IgD-negative memory B cell (primary cell): ENCODE data around the gene CBLN1. TPM values are rescaled to one million over a fixed set of nuclear protein-coding genes. Genes with fewer than 3 reads are reported as not detected.
A peak's percentile ranks its signal among the peaks of the same experiment; 100 is the strongest.
"Not testable (repeated sequence)": the region's sequence is repeated elsewhere in the genome, so short reads cannot be mapped to it uniquely, and the experiment has no call there.

ENCODE experiments used
- H3K27ac Mint-ChIP-seq, 3 donors: one replicate each; pipeline ENCODE4 v1.8.0; 2020 to 2022; ENCODE audit warnings: mild to moderate bottlenecking in 3 of 3, mixed read lengths in 3 of 3, moderate library complexity in 1 of 3
- H3K27me3 Mint-ChIP-seq: one replicate; pipeline ENCODE4 v1.8.0; 2021; ENCODE audit warnings: mixed read lengths
- H3K36me3 Mint-ChIP-seq: one replicate; pipeline ENCODE4 v1.8.0; 2020; ENCODE audit warnings: mild to moderate bottlenecking, mixed read lengths
- H3K4me1 Mint-ChIP-seq, 3 donors: one replicate each; pipeline ENCODE4 v1.8.0; 2020 to 2022; ENCODE audit warnings: mixed read lengths in 3 of 3, mild to moderate bottlenecking in 1 of 3
- H3K4me3 Mint-ChIP-seq, 4 donors: one replicate each; pipeline ENCODE4 v1.8.0; 2020 to 2022; ENCODE audit warnings: mild to moderate bottlenecking in 4 of 4, mixed read lengths in 4 of 4, moderate library complexity in 3 of 4
- H3K9me3 Mint-ChIP-seq, 3 donors: one replicate each; pipeline ENCODE4 v1.8.0; 2020 to 2021; ENCODE audit warnings: mixed read lengths in 3 of 3, mild to moderate bottlenecking in 1 of 3
- polyA plus RNA-seq: library from polyadenylated mRNA; unstranded; fragments of 300-500 nt; fragmentation: Illumina TruSeq; gene quantifications from one replicate; pipeline ENCODE4 v1.2.3, GENCODE V29; 2021

The CBLN1 gene
- polyA plus RNA-seq, 1 donor from 2014 or later: not detected

GRCh38 chr16:49269201-49269600 lies 12.4 kb downstream of the CBLN1 start:
- Mint-ChIP-seq H3K27me3 (peaks cover 12% of the 10 kb centered on the region), H3K27ac (no peak overlapping the region), H3K4me1 (no peaks in the 10 kb centered on the region), H3K9me3 (peaks cover 0 to 13% (median 4%) of the 10 kb centered on the region in 3 donors), H3K36me3 (no peaks in the 10 kb centered on the region), H3K4me3 (no peak overlapping the region)

GRCh38 chr16:49268667-49269066 lies 13.0 kb downstream of the CBLN1 start:
- H3K27ac Mint-ChIP-seq: no peak overlapping the region
- peaks cover 9% of the 10 kb centered on the region for H3K27me3 Mint-ChIP-seq
- H3K4me1 Mint-ChIP-seq: no peaks in the 10 kb centered on the region
- no peaks in the 10 kb centered on the region for H3K36me3 Mint-ChIP-seq
- H3K4me3 Mint-ChIP-seq: no peak overlapping the region
- H3K9me3 Mint-ChIP-seq: peaks cover 0 to 18% (median 0%) of the 10 kb centered on the region in 3 donors

DNA sequence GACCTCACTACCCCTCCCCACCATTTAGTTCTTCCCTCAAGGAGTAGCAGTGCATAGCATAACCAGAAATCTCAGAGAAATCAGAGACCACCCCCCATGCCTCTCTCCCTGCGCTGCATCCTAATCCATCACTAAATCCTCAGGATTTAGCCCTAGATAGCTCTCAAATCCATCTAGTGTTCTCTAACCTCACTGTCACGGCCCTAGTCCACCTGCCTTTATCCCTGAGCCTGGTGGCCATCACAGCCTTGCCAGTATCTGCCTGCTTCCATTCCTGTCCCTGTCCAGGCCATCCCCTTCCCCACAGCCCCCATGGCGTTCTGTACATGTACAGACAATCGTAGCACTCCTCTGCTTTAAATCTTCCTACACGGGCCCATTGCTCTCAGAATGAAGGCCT lies 19.1 kb downstream of the CBLN1 start:
- H3K27me3 Mint-ChIP-seq: no peaks in the 10 kb centered on the region
- no peaks in the 10 kb centered on the region for H3K4me1 Mint-ChIP-seq
- H3K9me3 Mint-ChIP-seq: peaks cover 0 to 20% (median 1%) of the 10 kb centered on the region in 3 donors
- no peak overlapping the region for H3K27ac Mint-ChIP-seq
- no peak overlapping the region for H3K4me3 Mint-ChIP-seq
- no peaks in the 10 kb centered on the region for H3K36me3 Mint-ChIP-seq

GRCh38 chr16:49261930-49262329 lies 19.7 kb downstream of the CBLN1 start:
- H3K4me1 Mint-ChIP-seq: no peaks in the 10 kb centered on the region
- H3K27ac Mint-ChIP-seq: no peak overlapping the region
- H3K36me3 Mint-ChIP-seq: no peaks in the 10 kb centered on the region
- peaks cover 0 to 17% (median 1%) of the 10 kb centered on the region in 3 donors for H3K9me3 Mint-ChIP-seq
- H3K27me3 Mint-ChIP-seq: no peaks in the 10 kb centered on the region
- no peak overlapping the region for H3K4me3 Mint-ChIP-seq

- Mint-ChIP-seq H3K36me3 (no peaks in the 10 kb centered on the region), H3K4me1 (no peaks in the 10 kb centered on the region), H3K9me3 (peaks cover 0 to 19% (median 3%) of the 10 kb centered on the region in 3 donors), H3K4me3 (peak overlapping the region in 1 of 4 donors; percentile 43), H3K27ac (no peak overlapping the region), H3K27me3 (no peaks in the 10 kb centered on the region)
Observed at GRCh38 chr16:49260956-49261530, 20.6 kb downstream of the CBLN1 start.

DNA sequence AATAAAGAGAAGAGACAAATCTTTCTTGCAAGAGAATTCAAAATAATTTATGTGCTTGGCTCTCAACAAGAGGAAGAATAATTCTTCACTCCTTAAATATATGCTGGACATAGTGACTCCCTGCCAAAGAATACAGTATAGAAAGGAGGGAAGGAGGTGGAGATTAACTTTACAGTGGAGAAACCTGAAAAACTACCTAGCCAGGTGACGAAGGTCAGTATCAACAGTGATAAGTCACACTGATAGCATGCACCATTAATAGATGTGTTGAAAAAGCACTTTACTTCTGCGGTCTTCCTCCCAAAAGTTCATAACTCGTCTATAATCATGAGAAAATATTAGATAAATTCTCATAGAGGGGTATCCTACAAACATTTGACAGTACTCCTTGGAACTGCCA lies 21.4 kb downstream of the CBLN1 start:
- H3K27me3 Mint-ChIP-seq: no peaks in the 10 kb centered on the region
- peaks cover 0 to 22% (median 3%) of the 10 kb centered on the region in 3 donors for H3K9me3 Mint-ChIP-seq
- H3K4me3 Mint-ChIP-seq: no peak overlapping the region
- no peaks in the 10 kb centered on the region for H3K4me1 Mint-ChIP-seq
- no peaks in the 10 kb centered on the region for H3K36me3 Mint-ChIP-seq
- H3K27ac Mint-ChIP-seq: no peak overlapping the region

DNA sequence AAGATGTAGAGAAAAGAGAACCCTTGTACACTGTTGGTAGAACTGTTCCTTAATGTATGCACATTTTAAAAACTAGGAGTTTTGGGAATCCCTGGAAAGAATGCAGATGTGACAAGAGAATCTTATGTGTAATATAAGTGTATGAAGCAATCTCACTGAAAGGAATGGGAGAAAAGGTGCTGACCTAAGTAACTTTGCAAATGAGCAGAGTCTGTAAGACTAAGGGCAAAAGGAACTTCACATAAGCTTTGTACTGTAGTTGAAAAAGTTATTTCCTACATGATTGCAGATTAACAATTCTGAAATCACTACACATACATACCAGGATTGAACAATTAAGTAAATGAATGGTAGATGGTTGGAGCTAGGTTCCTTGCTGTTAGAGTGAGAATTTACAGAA lies 22.3 kb downstream of the CBLN1 start:
- Mint-ChIP-seq H3K36me3 (no peaks in the 10 kb centered on the region), H3K27ac (no peak overlapping the region), H3K4me1 (no peaks in the 10 kb centered on the region), H3K4me3 (no peak overlapping the region), H3K9me3 (peaks cover 0 to 21% (median 3%) of the 10 kb centered on the region in 3 donors), H3K27me3 (no peaks in the 10 kb centered on the region)

DNA sequence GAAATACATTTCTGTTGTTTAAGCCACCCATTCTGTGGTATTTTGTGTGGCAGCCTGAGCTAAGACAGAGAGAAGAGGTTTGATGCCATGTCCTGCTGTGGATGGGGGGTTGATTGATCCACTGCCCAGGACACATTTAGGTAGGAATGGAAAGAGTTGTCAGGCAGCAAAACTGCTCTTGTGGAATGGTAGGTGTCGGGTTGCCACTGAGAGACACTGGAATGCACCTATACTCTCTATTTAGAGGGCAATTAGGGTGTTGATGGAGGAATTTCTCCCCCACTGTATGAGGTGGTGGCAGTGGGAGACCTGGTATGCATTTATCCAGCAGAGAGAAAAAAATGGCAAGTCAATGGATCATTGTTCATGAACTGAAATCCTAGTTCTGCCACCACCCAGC lies 30.9 kb downstream of the CBLN1 start:
- H3K9me3 Mint-ChIP-seq: peaks cover 0 to 4% (median 3%) of the 10 kb centered on the region in 3 donors
- peaks cover 3% of the 10 kb centered on the region for H3K36me3 Mint-ChIP-seq
- H3K27me3 Mint-ChIP-seq: no peaks in the 10 kb centered on the region
- no peak overlapping the region for H3K27ac Mint-ChIP-seq
- H3K4me3 Mint-ChIP-seq: no peak overlapping the region
- peaks cover 0 to 1% (median 0%) of the 10 kb centered on the region in 3 donors for H3K4me1 Mint-ChIP-seq

- H3K27me3 Mint-ChIP-seq: no peaks in the 10 kb centered on the region
- H3K27ac Mint-ChIP-seq: no peak overlapping the region
- peaks cover 1% of the 10 kb centered on the region for H3K36me3 Mint-ChIP-seq
- peaks cover 0 to 8% (median 0%) of the 10 kb centered on the region in 3 donors for H3K9me3 Mint-ChIP-seq
- H3K4me3 Mint-ChIP-seq: no peak overlapping the region
- peaks cover 0 to 1% (median 0%) of the 10 kb centered on the region in 3 donors for H3K4me1 Mint-ChIP-seq
Observed at GRCh38 chr16:49248227-49248626, 33.4 kb downstream of the CBLN1 start.

- Mint-ChIP-seq H3K27ac (no peak overlapping the region), H3K27me3 (no peaks in the 10 kb centered on the region), H3K9me3 (peaks cover 2 to 10% (median 8%) of the 10 kb centered on the region in 3 donors), H3K36me3 (no peaks in the 10 kb centered on the region), H3K4me1 (no peaks in the 10 kb centered on the region), H3K4me3 (no peak overlapping the region)
Observed at GRCh38 chr16:49236216-49236615, 45.4 kb downstream of the CBLN1 start.

DNA sequence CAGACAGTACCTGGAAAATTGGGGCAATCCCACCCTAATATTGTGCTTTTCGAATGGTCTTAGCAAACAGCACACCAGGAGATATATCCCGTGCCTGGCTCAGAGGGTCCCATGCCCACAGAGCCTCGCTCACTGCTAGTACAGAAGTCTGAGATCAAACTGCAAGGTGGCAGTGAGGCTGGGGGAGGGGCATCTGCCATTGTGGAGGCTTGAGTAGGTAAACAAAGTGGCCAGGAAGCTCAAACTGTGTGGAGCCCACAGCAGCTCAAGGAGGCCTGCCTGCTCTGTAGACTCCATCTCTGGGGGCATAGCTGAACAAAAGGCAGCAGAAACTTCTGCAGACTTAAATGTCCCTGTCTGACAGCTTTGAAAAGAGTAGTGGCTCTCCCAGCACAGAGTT lies 53.3 kb downstream of the CBLN1 start:
- not testable (repeated sequence) for H3K36me3 Mint-ChIP-seq, H3K4me1 Mint-ChIP-seq, H3K4me3 Mint-ChIP-seq, H3K27ac Mint-ChIP-seq, H3K27me3 Mint-ChIP-seq
- H3K9me3 Mint-ChIP-seq: peaks cover 0 to 13% (median 7%) of the 10 kb centered on the region in 3 donors

Other genes starting within 250 kb of the CBLN1 start
- not detected for gene C16orf78, start 92.0 kb upstream of the CBLN1 start, polyA plus RNA-seq